Neural cell (in vitro differentiated cells): Measurements from ENCODE around the gene ALB. TPM values are rescaled to one million over a fixed set of nuclear protein-coding genes. Genes with fewer than 3 reads are reported as not detected.

ENCODE experiments used
- H2AFZ ChIP-seq: fragments of 200-600, 300-800 bp; sonication (generic), shearing (Covaris generic); 2 replicates; pipeline ENCODE4 v1.6.0; 2014; ENCODE audit warnings: low read depth, mild to moderate bottlenecking, antibody characterized with exemption, low read length, moderate library complexity
- H3F3A ChIP-seq: fragments of 200-600 bp; shearing (Covaris generic); 2 replicates; pipeline ENCODE4 v1.6.1; 2016; ENCODE audit warnings: mild to moderate bottlenecking, moderate library complexity, mixed read lengths, antibody characterized with exemption, low read length; ENCODE audit not compliant: insufficient read depth, poor library complexity, severe bottlenecking
- H3K27ac ChIP-seq: fragments of 200-600, 300-800 bp; sonication (generic), shearing (Covaris generic); 2 replicates; pipeline ENCODE4 v1.5.1; 2014; ENCODE audit warnings: mild to moderate bottlenecking, low read length, moderate library complexity
- H3K27me3 ChIP-seq: fragments of 300-800, 200-600 bp; sonication (generic), shearing (Covaris generic); 2 replicates; pipeline ENCODE4 v1.6.0; 2014; ENCODE audit warnings: mild to moderate bottlenecking, low read depth, low read length, moderate library complexity; ENCODE audit not compliant: insufficient read depth
- H3K36me3 ChIP-seq: fragments of 300-800, 200-600 bp; sonication (generic), shearing (Covaris generic); 2 replicates; pipeline ENCODE4 v1.5.1; 2014; ENCODE audit warnings: mild to moderate bottlenecking, antibody characterized with exemption, low read length, moderate library complexity; ENCODE audit not compliant: insufficient read depth
- H3K4me2 ChIP-seq: fragments of 300-800, 200-600 bp; sonication (generic), shearing (Covaris generic); 2 replicates; pipeline ENCODE4 v1.6.0; 2014; ENCODE audit warnings: mild to moderate bottlenecking, low read length
- H3K4me3 ChIP-seq: fragments of 300-800, 200-600 bp; sonication (generic), shearing (Covaris generic); 2 replicates; pipeline ENCODE4 v1.5.1; 2014; ENCODE audit warnings: mild to moderate bottlenecking, low read length, moderate library complexity
- H3K79me2 ChIP-seq: fragments of 200-600 bp; shearing (Covaris generic); replicated peaks from 2 replicates; pipeline ENCODE4 v1.6.0; 2014; ENCODE audit warnings: mild to moderate bottlenecking, low read length, moderate library complexity; ENCODE audit not compliant: insufficient read depth
- H3K9ac ChIP-seq: fragments of 300-800, 200-600 bp; sonication (generic), shearing (Covaris generic); 2 replicates; pipeline ENCODE4 v1.6.1; 2016; ENCODE audit warnings: mild to moderate bottlenecking, low read length, mixed read lengths
- H3K9me2 ChIP-seq: fragments of 200-600 bp; shearing (Covaris generic); 2 replicates; pipeline ENCODE4 v1.6.1; 2016; ENCODE audit warnings: mild to moderate bottlenecking, low read length, mixed read lengths; ENCODE audit not compliant: insufficient read depth
- H3K9me3 ChIP-seq: fragments of 200-600, 300-800 bp; sonication (generic), shearing (Covaris generic); 2 replicates; pipeline ENCODE4 v1.6.1; 2016; ENCODE audit warnings: mild to moderate bottlenecking, mixed run types, low read length, moderate library complexity, mixed read lengths
- H4K20me1 ChIP-seq: fragments of 200-600 bp; shearing (Covaris generic); 2 replicates; pipeline ENCODE4 v1.6.1; 2016; ENCODE audit warnings: mild to moderate bottlenecking, mixed run types; ENCODE audit not compliant: insufficient read depth
- EP300 ChIP-seq: fragments of 450-650 bp; conservative IDR thresholded peaks from 2 replicates; pipeline ENCODE4 v1.6.1; 2014; ENCODE audit warnings: antibody characterized with exemption, mild to moderate bottlenecking, moderate library complexity; ENCODE audit not compliant: poor library complexity, severe bottlenecking
- EZH2 ChIP-seq: fragments of 200-600, 300-800 bp; shearing (Covaris generic), sonication (generic); IDR thresholded peaks from 2 replicates; pipeline ENCODE4 v1.6.1; 2014; ENCODE audit warnings: antibody characterized with exemption, low read length, borderline replicate concordance, mild to moderate bottlenecking; ENCODE audit not compliant: insufficient read depth, poor library complexity, severe bottlenecking
- MXI1 ChIP-seq: fragments of 450-650 bp; conservative IDR thresholded peaks from 2 replicates; pipeline ENCODE4 v1.6.1; 2014; ENCODE audit warnings: antibody characterized with exemption, mild to moderate bottlenecking; ENCODE audit not compliant: poor library complexity, severe bottlenecking
- POLR2AphosphoS5 ChIP-seq: IDR thresholded peaks from 2 replicates; pipeline ENCODE4 v1.6.1; 2012
- RAD21 ChIP-seq: fragments of 450-650 bp; conservative IDR thresholded peaks from 2 replicates; pipeline ENCODE4 v1.6.1; 2014; ENCODE audit warnings: antibody characterized with exemption, mild to moderate bottlenecking, moderate library complexity
- REST ChIP-seq: IDR thresholded peaks from 2 replicates; pipeline ENCODE4 v1.6.1; 2012; ENCODE audit warnings: borderline replicate concordance
- SMC3 ChIP-seq: fragments of 450-650 bp; conservative IDR thresholded peaks from 2 replicates; pipeline ENCODE4 v1.6.1; 2014; ENCODE audit warnings: antibody characterized with exemption, mild to moderate bottlenecking, moderate library complexity; ENCODE audit not compliant: poor library complexity
- TAF1 ChIP-seq: IDR thresholded peaks from 2 replicates; pipeline ENCODE4 v1.6.1; 2012; ENCODE audit warnings: low read depth
- polyA plus RNA-seq: library from polyadenylated mRNA; depleted of rRNA; stranded (reverse); fragments of >200 nt; gene quantifications from 2 replicates; pipeline ENCODE4 v1.2.3, GENCODE V29; 2014
- TF ChIP-seq, protein P1 (sequence below): fragments of 450-650 bp; IDR thresholded peaks from 2 replicates; pipeline ENCODE4 v1.5.1; 2014; ENCODE audit warnings: antibody characterized with exemption, mild to moderate bottlenecking, moderate library complexity; ENCODE audit not compliant: poor library complexity, severe bottlenecking

ALB gene
- polyA plus RNA-seq, 1 donor from 2014 or later: 3.4 TPM

DNA sequence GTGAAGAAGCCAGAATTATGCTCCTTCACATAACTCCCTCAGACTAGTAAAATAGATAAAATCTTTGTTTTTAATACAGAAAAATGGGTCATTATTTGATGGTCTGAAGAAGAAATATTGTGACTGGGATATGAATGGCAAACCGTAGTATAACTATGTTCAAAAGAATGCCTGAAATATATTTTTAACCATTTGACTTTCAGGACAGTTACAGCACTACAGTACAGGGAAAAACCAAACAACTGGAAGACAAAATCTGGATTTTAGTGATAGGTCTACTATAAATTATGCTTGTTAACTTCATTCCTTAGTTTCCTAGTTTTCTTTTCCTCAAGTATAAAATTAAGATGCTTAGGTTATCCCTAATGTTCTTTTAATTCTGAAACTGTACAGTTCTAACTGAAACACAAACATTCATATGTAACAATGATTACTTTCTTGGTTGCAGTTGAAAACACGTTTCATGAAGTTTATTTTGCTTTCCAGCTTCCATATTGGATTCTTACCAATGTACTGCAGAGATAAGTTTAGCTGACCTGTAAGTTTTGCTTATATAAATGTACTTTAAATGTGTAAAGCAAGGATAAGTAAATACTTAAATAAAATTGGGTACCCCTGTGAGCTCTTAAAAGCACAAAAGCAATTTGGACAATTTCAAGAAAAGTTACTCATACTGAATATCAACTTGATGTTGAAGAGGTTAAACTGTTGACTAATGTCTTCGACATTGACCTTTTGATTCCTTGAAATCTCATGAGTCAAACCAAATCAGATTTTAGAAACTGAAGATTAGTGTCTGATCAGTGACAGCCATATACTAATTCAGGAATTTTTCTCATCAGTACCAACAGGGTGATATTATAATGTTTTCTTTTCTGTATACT is 32.8 kb downstream of the ALB start:
- Histone ChIP-seq H3K36me3 (no peaks in the 10 kb centered on the region), H3F3A (no peaks in the 10 kb centered on the region), H3K4me3 (no peak overlapping the region), H3K27ac (no peak overlapping the region), H3K9me3 (no peaks in the 10 kb centered on the region), H3K27me3 (no peaks in the 10 kb centered on the region), H3K4me2 (no peak overlapping the region), H4K20me1 (no peaks in the 10 kb centered on the region), H3K9me2 (no peaks in the 10 kb centered on the region), H2AFZ (no peak overlapping the region), H3K9ac (no peak overlapping the region), H3K79me2 (no peaks in the 10 kb centered on the region)
- no peak for TF ChIP-seq POLR2AphosphoS5
- no peak for TF ChIP-seq RAD21
- TF ChIP-seq REST: no peak
- TF ChIP-seq EZH2: no peak
- no peak for TF ChIP-seq EP300
- TF ChIP-seq MXI1: no peak
- no peak for TF ChIP-seq TAF1
- no peak for TF ChIP-seq SMC3
- TF ChIP-seq, protein P1, sequence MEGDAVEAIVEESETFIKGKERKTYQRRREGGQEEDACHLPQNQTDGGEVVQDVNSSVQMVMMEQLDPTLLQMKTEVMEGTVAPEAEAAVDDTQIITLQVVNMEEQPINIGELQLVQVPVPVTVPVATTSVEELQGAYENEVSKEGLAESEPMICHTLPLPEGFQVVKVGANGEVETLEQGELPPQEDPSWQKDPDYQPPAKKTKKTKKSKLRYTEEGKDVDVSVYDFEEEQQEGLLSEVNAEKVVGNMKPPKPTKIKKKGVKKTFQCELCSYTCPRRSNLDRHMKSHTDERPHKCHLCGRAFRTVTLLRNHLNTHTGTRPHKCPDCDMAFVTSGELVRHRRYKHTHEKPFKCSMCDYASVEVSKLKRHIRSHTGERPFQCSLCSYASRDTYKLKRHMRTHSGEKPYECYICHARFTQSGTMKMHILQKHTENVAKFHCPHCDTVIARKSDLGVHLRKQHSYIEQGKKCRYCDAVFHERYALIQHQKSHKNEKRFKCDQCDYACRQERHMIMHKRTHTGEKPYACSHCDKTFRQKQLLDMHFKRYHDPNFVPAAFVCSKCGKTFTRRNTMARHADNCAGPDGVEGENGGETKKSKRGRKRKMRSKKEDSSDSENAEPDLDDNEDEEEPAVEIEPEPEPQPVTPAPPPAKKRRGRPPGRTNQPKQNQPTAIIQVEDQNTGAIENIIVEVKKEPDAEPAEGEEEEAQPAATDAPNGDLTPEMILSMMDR: no peak

GRCh38 chr4:73437558-73437956 is 33.5 kb downstream of the ALB start:
- Histone ChIP-seq H3K9me2 (no peaks in the 10 kb centered on the region), H3K79me2 (no peaks in the 10 kb centered on the region), H3K27ac (no peak overlapping the region), H3K9me3 (no peaks in the 10 kb centered on the region), H3K4me2 (no peak overlapping the region), H3F3A (no peaks in the 10 kb centered on the region), H4K20me1 (no peaks in the 10 kb centered on the region), H3K4me3 (no peak overlapping the region), H3K9ac (no peak overlapping the region), H3K36me3 (no peaks in the 10 kb centered on the region), H3K27me3 (no peaks in the 10 kb centered on the region), H2AFZ (no peak overlapping the region)
- TF ChIP-seq RAD21 (no peak), REST (no peak), MXI1 (no peak), POLR2AphosphoS5 (no peak), SMC3 (no peak), EZH2 (no peak), EP300 (no peak), TAF1 (no peak)
- TF ChIP-seq, protein P1: no peak
